ENCODE measurements around the gene CHST14. TPM values are rescaled to one million over a fixed set of nuclear protein-coding genes. Genes with fewer than 3 reads are reported as not detected.

CHST14 gene
- total RNA-seq, 1 donor from 2014 or later: 12.2 TPM

DNA sequence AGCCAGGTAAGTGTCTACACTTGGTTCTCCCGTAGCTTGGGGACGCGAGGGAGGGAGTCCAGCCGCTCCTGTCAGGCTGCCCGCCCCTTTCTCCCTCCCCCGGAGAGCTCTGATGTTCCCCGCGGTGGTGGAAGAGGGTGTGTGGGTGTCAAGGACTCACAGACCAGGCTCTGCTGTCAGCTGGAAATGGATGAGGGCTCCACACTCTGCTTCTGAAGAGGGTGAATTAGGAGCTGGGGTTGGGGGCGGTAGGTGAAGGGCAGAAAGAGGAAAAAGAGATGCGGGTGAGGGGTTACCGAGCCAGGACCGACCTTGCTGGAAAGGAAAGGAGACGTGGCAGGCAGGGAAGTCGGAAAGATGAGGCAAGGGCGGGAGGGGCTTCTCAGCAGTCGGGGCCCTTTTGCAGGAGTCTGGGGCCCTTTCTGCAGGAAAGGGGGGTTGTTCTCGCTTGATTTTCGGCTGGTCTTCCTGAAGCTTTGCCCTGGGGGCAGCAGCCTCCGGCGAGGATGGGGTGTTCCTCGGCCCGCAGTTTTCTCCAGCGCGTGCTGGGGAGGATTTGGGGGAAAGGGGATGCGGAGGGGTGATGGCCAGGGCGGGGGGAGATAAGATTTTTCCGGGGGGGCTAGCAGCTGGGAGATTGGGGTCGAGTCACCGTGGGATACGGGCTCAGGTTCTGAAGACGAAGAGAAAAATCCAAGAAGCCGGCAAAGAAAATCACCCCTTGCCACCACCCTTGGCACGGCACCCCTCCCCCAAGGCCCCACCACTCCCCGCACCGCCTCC lies 30.6 kb upstream of the CHST14 start:
- intact Hi-C loops (cut with micrococcal nuclease): loop anchor here (1.0 to 10.0 kb wide), 7 partner anchors 14 to 655 kb away; partner anchors contain the start of genes BUB1B, FSIP1, INAFM2 and RPUSD2

GRCh38 chr15:40440743-40441564 lies 29.8 kb upstream of the CHST14 start, which contains the start of gene BAHD1:
Gene BAHD1, plus strand, starts transcription at chr15:40440953. Its CDS starts 17,512 bp downstream, at chr15:40458465.
- intact Hi-C loops (cut with micrococcal nuclease): loop anchor here (1.0 to 5.0 kb wide), 6 partner anchors 13 to 279 kb away; partner anchors contain the start of genes BUB1B, INAFM2 and RPUSD2

GRCh38 chr15:40441565-40442531 lies 28.9 kb upstream of the CHST14 start:
- intact Hi-C loops (cut with micrococcal nuclease): loop anchor here (1.0 to 5.0 kb wide), 2 partner anchors 29 to 280 kb away; partner anchors contain the start of gene BUB1B

DNA sequence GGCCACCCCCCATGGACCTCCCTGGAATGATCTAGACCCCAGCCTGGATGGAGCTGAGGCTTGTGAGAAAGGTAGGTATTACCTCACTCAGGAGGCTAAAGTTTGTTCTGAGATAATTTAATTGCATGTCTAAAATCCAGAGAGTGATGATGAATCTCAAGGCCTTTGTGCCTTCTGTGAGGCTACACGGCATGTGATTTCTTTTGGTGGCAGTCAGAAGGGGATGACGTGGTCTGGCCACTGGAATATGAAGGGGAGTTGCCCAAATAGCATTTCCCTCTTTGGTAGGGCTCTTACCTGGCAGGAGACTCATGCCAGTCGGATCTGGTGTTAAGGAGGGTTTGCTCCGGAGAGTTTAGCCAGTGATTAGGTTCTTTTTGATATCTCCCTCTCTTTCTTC lies 27.5 kb upstream of the CHST14 start:
- intact Hi-C loops (cut with micrococcal nuclease): loop anchor here (5.0 kb wide), 1 partner anchor 281 kb away; the partner anchor contains the start of gene BUB1B

DNA sequence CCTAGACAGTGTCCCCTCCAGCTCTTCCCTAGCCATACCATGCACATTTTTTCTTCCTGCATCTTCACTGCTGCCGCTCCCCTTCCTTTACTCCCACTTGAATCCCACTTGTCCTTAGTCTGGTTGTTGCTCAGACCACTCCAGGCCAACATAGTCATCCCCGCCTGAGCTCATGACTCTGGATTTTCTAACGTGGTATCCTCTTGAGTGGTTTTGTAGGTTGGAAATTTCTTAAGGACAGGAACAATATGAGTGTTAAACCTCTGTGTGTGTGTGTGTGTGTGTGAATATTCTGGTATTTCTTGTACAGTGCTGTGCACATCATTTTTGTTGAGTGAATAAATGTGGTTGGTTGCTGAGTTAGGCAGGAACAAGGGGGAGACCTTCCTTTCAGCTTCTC lies 26.9 kb upstream of the CHST14 start:
- intact Hi-C loops (cut with micrococcal nuclease): loop anchor here (5.0 kb wide), 1 partner anchor 282 kb away; the partner anchor contains the start of gene BUB1B

- intact Hi-C loops (cut with micrococcal nuclease): loop anchor here (5.0 kb wide), 1 partner anchor 282 kb away; the partner anchor contains the start of gene BUB1B
Observed at GRCh38 chr15:40444736-40445135, 26.0 kb upstream of the CHST14 start.

DNA sequence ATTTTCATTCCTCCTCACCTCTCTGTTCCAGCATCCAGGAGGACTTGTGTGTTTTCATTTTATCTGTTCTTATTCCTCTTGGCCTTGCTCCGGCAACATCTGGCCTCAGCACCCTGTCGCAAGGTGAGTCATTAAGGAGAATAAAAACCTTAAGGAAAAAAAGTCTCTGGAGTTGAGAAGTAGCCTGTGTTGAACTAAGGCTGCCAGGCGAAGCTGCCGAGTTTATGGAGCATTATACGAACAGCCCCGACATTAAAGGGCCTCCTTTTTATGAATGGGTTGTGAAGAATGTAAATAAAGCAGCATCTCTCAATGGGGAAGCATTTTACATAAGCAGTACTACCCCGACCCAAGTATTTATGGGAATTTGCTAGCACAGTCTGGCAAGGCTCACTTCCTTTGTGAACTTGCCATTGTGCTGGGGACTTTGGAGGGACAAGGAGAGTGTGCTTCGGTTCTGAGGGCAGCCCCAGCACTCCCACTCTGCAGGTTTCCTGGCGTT lies 25.3 kb upstream of the CHST14 start:
- intact Hi-C loops (cut with micrococcal nuclease): no loop called here

- intact Hi-C loops (cut with micrococcal nuclease): no loop called here
Observed at GRCh38 chr15:40446144-40446543, 24.6 kb upstream of the CHST14 start.

DNA sequence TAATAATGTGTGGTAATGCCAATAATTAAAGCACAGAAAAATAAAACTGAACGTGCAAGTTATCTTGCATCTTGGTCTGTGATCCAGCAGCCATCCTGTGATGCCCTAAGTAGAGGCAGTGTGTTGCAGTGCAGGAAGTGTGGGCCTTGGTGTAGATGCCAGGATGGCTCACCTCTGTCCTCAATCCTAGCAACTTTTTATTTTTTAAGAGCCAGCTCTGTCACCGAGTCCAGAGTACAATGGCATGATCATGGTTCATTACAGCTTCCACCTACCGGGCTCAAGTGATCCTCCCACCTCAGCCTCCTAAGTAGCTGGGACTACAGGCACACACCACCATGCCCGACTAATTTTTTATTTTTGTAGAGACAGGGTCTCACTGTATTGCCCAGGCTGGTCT lies 22.4 kb upstream of the CHST14 start:
- intact Hi-C loops (cut with micrococcal nuclease): no loop called here

GRCh38 chr15:40449275-40449674 lies 21.5 kb upstream of the CHST14 start:
- intact Hi-C loops (cut with micrococcal nuclease): no loop called here

DNA sequence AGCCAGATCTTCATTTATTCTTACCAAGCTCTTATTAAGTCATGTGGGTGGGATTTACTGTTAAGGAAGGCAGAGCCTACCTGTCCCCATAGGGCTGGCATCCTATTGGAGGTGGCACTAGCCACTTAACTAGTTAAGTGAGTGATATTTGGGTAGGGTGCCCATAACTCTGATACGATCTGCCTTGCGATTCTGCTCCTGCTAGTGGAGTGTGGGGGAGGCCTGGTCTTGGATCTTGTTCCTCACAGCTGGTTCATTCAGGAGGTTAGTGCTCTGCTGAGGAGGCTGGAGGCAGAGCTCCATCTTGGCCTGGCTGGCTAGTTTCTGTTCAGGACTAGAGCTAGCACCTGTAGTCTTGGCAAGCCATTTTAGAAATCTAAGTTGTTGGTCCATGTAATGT lies 20.7 kb upstream of the CHST14 start:
- intact Hi-C loops (cut with micrococcal nuclease): no loop called here

DNA sequence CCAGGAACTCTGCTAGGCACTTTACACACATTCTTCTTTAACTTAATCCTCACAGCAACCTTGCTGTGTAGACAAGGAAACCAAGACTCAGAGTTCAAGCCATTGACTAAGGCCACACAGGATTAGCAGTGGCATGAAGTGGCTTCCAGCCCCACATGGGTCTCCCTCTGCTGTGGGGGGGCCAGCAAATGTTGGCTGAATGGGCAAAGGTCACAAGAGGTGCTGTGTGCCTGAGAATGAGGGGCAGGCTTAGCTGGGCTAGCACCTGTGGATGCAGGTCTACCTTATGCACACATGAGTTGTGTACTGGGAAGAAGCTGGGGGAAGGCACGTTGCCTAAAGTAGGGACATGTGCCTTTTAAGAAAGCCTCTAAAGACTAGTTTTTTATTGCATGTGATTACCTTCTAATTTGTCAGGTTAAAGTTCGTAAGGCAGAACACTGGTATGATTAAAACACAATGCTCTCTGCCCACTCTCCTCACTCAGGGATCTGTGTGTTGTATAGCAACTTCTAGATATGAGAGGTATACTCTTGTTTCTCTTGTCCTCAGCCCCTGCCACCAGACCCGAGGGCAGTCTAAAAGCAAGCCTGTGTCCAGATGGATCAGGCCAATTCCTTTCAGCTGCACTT lies 19.1 kb upstream of the CHST14 start:
- intact Hi-C loops (cut with micrococcal nuclease): no loop called here

DNA sequence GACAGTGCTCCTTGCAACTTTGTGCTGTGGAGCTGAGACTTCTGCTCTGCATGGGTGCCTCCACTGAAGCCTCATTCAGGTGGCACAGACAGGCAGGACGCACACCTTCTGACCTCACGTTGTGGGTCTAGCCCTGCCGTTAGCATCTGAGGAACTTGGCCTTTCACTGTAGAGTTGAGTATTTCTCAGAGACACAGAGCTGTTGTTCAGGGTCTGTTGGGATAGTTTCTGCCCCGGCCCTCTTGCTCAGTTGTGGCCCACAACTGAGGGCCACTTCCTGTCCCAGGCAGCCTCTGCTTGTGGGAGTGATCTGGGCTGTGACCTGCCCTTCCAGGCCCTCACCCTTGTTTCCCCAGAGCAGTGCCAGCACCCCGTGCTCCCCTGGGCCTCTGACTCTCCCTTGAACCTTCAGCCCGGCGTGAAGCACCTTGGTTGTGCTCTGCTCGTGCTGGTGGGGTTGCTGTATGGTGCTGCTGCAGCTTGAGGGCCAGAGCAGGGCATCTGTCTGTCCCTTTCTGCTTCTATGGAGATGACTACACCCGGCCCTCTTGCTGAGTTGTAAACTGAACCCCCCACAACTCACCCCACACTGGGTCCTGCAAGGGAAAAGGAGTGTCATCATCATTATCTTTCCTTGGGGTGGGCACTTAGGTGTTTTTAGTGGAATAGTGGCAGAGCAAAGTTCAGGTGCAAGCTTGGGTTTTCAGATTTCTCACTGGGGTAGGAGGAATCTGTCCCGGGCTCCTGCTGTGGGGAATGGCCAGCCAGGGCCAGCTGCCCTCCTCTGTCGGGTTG lies 18.3 kb upstream of the CHST14 start:
- intact Hi-C loops (cut with micrococcal nuclease): no loop called here

DNA sequence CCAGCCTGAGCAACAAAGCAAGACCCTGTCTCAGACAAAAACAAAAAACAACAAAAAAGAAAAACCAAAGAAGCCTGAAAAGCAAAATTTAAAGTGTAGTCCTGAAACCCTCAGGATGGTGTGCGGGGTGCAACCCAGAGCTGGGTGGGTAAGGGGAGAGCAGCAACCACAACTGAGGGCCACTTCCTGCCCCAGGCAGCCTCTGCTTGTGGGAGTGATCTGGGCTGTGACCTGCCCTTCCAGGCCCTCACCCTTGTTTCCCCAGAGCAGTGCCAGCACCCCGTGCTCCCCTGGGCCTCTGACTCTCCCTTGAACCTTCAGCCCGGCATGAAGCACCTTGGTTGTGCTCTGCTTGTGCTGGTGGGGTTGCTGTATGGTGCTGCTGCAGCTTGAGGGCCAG lies 16.8 kb upstream of the CHST14 start:
- intact Hi-C loops (cut with micrococcal nuclease): loop anchor here (1.0 to 2.0 kb wide), 2 partner anchors 14 to 17 kb away; partner anchors contain the start of genes BAHD1 and CHST14

- intact Hi-C loops (cut with micrococcal nuclease): loop anchor here (1.0 to 2.0 kb wide), 2 partner anchors 15 to 16 kb away; partner anchors contain the start of genes BAHD1 and CHST14
Observed at GRCh38 chr15:40454904-40455391, 15.8 kb upstream of the CHST14 start.

DNA sequence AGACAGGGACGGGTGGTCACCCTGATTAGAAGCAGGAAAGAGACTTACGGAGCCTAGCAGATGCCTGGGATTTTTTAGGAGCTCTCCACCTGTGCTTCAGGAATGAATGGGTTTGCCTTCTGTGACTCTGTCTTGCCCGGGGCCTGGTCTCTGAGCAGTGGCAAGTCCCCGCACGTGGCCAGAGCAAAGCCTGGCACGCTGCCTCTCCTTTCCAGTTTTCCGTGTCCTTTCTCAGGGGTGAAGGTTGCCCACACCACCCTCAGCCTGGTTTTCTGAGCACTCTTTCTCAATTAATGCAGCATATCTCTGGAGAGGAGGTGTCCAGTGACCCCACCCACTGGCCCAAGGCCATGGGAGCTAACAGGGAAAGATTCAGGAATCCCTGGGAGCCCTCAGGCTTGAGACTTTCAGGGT lies 14.5 kb upstream of the CHST14 start:
- intact Hi-C loops (cut with micrococcal nuclease): no loop called here

- intact Hi-C loops (cut with micrococcal nuclease): no loop called here
Observed at GRCh38 chr15:40456738-40457137, 14.0 kb upstream of the CHST14 start.

DNA sequence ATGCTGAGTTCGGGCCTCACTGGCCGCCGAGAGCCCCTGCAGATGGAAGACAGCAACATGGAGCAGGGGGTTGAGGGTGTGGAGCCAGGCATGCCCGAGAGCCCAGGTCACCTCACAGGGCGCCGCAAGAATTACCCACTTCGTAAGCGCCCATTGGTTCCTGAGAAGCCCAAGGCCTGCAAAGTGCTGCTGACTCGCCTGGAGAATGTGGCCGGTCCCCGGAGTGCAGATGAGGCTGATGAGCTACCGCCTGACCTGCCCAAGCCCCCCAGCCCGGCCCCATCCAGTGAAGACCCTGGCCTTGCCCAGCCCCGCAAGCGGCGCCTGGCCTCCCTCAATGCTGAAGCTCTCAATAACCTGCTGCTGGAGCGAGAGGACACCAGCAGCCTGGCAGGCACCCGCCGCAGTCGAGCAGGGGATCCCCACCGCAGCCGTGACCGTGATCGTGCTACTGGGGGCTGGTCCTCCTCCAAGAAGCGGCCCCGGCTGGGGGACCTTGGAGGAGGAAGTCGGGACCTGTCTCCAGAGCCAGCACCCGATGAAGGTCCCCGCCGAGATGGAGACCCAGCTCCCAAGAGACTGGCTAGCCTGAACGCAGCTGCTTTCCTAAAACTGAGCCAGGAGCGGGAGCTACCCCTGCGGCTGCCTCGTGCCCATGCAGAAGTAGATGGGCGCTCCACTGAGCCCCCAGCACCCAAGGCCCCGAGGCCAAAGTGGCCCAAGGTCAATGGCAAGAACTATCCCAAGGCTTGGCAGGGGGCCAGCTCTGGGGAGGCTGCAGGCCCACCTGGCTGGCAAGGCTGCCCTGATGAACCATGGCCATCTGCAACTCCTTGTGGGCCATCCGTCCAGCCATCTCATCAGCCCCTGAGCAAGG lies 12.1 kb upstream of the CHST14 start:
- intact Hi-C loops (cut with micrococcal nuclease): no loop called here

Data from T-helper 1 cell treated with Interleukin-12 subunit alpha and Interleukin-12 subunit beta and Interleukin-4 antibody, amounts not matched to agents 30 ng/mL and 1 ng/mL, for 36 hours (primary cell).